Measurements from ENCODE around the gene VAMP2. TPM values are rescaled to one million over a fixed set of nuclear protein-coding genes. Genes with fewer than 3 reads are reported as not detected.
A peak's percentile ranks its signal among the peaks of the same experiment; 100 is the strongest.

Gene VAMP2
- total and polyA plus RNA-seq, 9 of the 15 experiments (the other 6 are each of a cell fraction or from before 2014, with no cell fraction given): 2.3 to 31.8 (median 6.0) TPM

GRCh38 chr17:8158267-8159031, 4.3 kb downstream of the VAMP2 start (continued):
- TF ChIP-seq CCNT2 (IDR thresholded peaks at IDR 0.05; ENCODE audit: borderline replicate concordance, extremely low read depth, insufficient read length, low read depth, low read length) (no peak), ZNF174 (CRISPR knock-in tag; IDR thresholded peaks at IDR 0.05) (no peak), MYBL2 (IDR thresholded peaks at IDR 0.05; ENCODE audit: low read depth) (no peak), MYBL2 (CRISPR knock-in tag; IDR thresholded peaks at IDR 0.05; ENCODE audit: borderline replicate concordance) (no peak), HNRNPLL (IDR thresholded peaks at IDR 0.05; ENCODE audit: low read depth, low read length, poor library complexity, severe bottlenecking) (no peak), MECOM (CRISPR knock-in tag; IDR thresholded peaks at IDR 0.05) (no peak), PKNOX1 (IDR thresholded peaks at IDR 0.05) (no peak), MYNN (IDR thresholded peaks at IDR 0.05) (peak; percentile 52; the same call in 1 of the 2 replicates), MYNN (CRISPR knock-in tag; IDR thresholded peaks at IDR 0.05) (no peak), HNRNPL (IDR thresholded peaks at IDR 0.05; ENCODE audit: low read depth, low read length) (no peak), CREB3 (tag; conservative IDR thresholded peaks at IDR 0.05; ENCODE audit: low read depth) (no peak), SPI1 (IDR thresholded peaks at IDR 0.05; ENCODE audit: borderline replicate concordance, low read depth, low read length) (peak; percentile 61), SLC30A9 (CRISPR knock-in tag; IDR thresholded peaks at IDR 0.05) (no peak), FUS (optimal IDR thresholded peaks at IDR 0.05; ENCODE audit: low read depth, low read length) (no peak), CTCF (IDR thresholded peaks at IDR 0.05 in 2 of 3, conservative IDR thresholded peaks at IDR 0.05 in 1 of 3; ENCODE audit: insufficient read depth in 2 of 3, low read depth in 1 of 3, low read length in 3 of 3) (peak; percentile 73 to 80 (median 79)), MYC (IDR thresholded peaks at IDR 0.05; ENCODE audit: low read depth, low read length) (peak; percentile 26; the same call in 1 of the 2 replicates), MYC (CRISPR knock-in tag; IDR thresholded peaks at IDR 0.05; ENCODE audit: borderline replicate concordance, low read depth) (no peak), NR4A1 (CRISPR knock-in tag; IDR thresholded peaks at IDR 0.05) (no peak), NR4A1 (tag; IDR thresholded peaks at IDR 0.05) (no peak), RBM17 (IDR thresholded peaks at IDR 0.05; ENCODE audit: borderline replicate concordance, low read depth, low read length) (no peak), CBX3 (IDR thresholded peaks at IDR 0.05; ENCODE audit: borderline replicate concordance in 1 of 2, low read length in 2 of 2) (no peak), RAD21 (CRISPR knock-in tag; conservative IDR thresholded peaks at IDR 0.05 in 1 of 2, IDR thresholded peaks at IDR 0.05 in 1 of 2) (peak; percentile 44 to 65), SP2 (IDR thresholded peaks at IDR 0.05; ENCODE audit: extremely low read depth, low read depth, low read length, poor library complexity, severe bottlenecking) (no peak)
